HUES64 (cell line): ENCODE measurements around the gene KIF2C.
"Not testable (repeated sequence)": the region's sequence is repeated elsewhere in the genome, so short reads cannot be mapped to it uniquely, and the experiment has no call there.

Experiments
- H3K27ac ChIP-seq: 2 replicates; pipeline ENCODE4 v1.7.0; 2013; ENCODE audit warnings: low read depth, low read length, inconsistent platforms
- H3K27me3 ChIP-seq: 2 replicates; pipeline ENCODE4 v1.6.1; 2013; ENCODE audit warnings: mild to moderate bottlenecking, low read length; ENCODE audit not compliant: insufficient read depth
- H3K36me3 ChIP-seq: 2 replicates; pipeline ENCODE4 v1.6.1; 2013; ENCODE audit warnings: mild to moderate bottlenecking, low read length; ENCODE audit not compliant: insufficient read depth
- H3K4me1 ChIP-seq: 2 replicates; pipeline ENCODE4 v1.6.1; 2013; ENCODE audit warnings: mild to moderate bottlenecking, low read length, moderate library complexity; ENCODE audit not compliant: insufficient read depth
- H3K4me3 ChIP-seq: 2 replicates; pipeline ENCODE4 v1.5.1; 2013; ENCODE audit warnings: mild to moderate bottlenecking, low read length, moderate library complexity
- H3K9ac ChIP-seq: 2 replicates; pipeline ENCODE4 v1.6.1; 2013; ENCODE audit warnings: mild to moderate bottlenecking, low read depth, low read length
- H3K9me3 ChIP-seq: 2 replicates; pipeline ENCODE4 v1.6.1; 2013; ENCODE audit warnings: low read depth, low read length; ENCODE audit not compliant: insufficient read depth
- WGBS: fragments of 150-250, 120-280 bp; methylation state at CpG from one replicate; pipeline ENCODE4 v1.1.7; 2013; ENCODE audit warnings: missing lambda C conversion rate; 5-methylcytosine and 5-hydroxymethylcytosine counted together

Gene KIF2C

DNA sequence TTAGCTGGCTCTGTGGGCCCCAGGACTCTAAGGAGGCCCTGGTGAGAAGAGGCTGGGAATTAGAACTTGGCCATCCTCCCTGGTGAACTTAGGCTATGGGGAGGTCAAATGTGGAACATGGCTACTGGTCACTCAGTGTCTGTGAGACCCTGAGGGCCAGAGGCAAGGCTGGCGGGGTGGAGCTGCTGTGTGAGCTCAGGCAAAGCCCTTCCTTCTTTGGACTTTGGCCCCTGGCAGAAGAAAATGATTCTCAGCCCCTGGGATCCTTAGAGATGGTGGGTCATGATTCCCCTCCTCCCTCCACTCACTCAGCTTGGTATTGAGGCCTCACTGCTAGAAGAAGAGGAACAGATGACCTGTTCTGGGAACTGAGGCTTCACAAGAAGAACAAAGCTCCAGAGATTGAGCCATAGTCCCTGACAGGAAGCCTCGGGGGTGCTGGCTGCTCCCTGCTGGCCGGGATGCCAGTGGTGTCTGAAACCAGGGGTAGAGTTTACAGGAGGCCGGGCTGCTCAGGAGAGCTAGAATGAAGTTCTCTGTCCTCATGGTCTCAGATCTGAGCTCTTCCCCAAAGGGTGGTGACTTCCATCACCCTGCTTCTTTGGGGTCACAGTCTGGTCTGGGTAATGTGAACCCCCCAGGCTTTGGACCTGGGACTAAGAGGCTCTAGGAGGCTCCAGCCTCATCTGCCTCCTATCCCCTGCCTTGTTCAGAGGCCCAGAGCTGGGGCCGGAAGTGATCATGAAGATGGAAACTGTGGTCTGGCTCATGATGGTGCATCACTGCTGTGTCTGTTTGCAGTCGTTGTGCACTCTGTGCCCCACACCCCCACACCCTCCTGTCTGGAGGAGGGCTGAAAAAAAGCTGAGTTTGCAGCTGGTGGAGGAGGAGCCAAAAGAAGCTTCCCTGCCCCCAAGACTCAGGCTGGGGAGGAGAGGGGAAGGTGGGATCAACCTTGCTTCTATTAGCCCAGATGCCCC lies 69.6 kb downstream of the KIF2C start:
- peak overlapping the region; percentile 37; the same call in 1 of the 2 replicates for H3K4me3 ChIP-seq
- H3K9ac ChIP-seq: peak overlapping the region; percentile 85; the same call in 1 of the 2 replicates
- H3K27me3 ChIP-seq: no peaks in the 10 kb centered on the region
- peaks cover 13% of the 10 kb centered on the region for H3K36me3 ChIP-seq
- peaks cover 30% of the 10 kb centered on the region for H3K4me1 ChIP-seq
- 75% methylated on average over 5 of the region's 6 CpGs for WGBS
- H3K9me3 ChIP-seq: no peaks in the 10 kb centered on the region
- peak overlapping the region; percentile 99 for H3K27ac ChIP-seq

DNA sequence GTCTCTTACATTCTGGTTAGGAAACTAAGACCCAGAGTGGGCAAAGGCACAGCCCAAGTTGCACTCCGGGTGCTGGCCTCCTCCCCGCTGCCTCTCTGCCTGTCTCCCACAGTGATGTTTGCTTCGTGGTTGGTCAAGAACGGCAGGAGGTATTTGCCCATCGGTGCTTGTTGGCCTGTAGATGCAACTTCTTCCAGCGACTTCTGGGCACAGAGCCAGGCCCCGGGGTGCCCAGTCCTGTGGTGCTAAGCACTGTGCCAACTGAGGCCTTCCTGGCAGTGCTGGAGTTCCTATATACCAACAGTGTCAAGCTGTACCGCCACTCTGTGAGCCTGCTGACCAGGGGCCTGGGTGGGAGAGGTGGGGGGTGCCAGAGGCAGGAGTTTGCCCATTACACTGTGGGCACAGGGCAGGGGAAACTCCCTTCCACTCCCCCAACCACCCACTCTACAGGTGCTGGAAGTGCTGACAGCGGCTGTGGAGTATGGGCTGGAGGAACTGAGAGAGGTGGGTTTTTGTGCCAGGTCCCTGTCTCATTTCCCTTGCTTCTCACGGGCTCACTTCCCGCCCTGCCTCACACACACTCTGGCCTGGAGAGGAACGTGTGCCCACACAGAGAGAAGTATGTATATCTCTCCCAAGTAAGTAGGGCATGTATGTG lies 70.6 kb downstream of the KIF2C start:
- no peak overlapping the region for H3K9ac ChIP-seq
- WGBS: 91% methylated on average over 12 of the region's 12 CpGs
- peaks cover 30% of the 10 kb centered on the region for H3K4me1 ChIP-seq

DNA sequence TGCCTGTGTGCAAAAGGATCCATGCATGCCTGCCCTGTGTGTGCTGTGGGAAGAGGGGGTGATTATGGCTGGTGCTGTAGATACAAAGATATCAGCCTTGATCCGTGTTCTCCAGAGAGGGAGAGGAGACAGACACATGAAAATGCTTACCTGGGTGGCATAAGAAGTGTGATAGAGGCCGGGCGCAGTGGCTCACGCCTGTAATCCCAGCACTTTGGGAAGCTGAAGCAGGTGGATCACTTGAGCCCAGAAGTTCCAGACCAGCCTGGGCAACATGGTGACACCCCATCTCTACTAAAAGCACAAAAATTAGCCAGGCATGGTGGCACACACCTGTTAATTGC lies 71.1 kb downstream of the KIF2C start:
- peaks cover 30% of the 10 kb centered on the region for H3K4me1 ChIP-seq
- not testable (repeated sequence) for H3K9ac ChIP-seq, H3K4me3 ChIP-seq, H3K27ac ChIP-seq, H3K9me3 ChIP-seq, H3K36me3 ChIP-seq, H3K27me3 ChIP-seq
- 93% methylated on average over 4 of the region's 4 CpGs for WGBS

More for the DNA sequence above, 70.6 kb downstream of the KIF2C start:
- H3K36me3 ChIP-seq: peaks cover 5% of the 10 kb centered on the region
- no peaks in the 10 kb centered on the region for H3K27me3 ChIP-seq
- no peak overlapping the region for H3K4me3 ChIP-seq
- no peaks in the 10 kb centered on the region for H3K9me3 ChIP-seq
- H3K27ac ChIP-seq: no peak overlapping the region

DNA sequence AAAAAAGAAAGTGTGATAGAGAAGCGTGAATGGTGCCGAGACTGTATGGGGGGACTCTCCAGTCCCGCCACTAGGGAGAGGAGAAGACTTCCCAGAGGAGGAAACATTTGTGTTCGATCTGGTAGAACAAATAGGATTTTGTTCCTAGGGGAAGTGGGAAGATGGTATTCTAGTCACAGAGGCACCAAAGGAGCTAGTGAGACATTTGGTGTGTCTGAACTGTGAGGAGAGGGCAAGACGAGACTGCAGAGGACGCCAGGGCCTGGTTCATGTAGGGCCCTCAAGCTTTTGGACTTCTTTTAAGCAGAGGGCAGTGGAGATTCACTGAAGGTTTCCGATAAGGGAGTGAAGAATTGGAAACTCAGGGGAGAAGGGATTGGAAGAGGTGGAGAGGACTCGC lies 71.6 kb downstream of the KIF2C start:
- Histone ChIP-seq H3K4me1 (peaks cover 30% of the 10 kb centered on the region), H3K4me3 (no peak overlapping the region), H3K36me3 (no peaks in the 10 kb centered on the region), H3K27ac (no peak overlapping the region), H3K9me3 (no peaks in the 10 kb centered on the region), H3K27me3 (no peaks in the 10 kb centered on the region), H3K9ac (no peak overlapping the region)
- WGBS: 81% methylated on average over 8 of the region's 8 CpGs

DNA sequence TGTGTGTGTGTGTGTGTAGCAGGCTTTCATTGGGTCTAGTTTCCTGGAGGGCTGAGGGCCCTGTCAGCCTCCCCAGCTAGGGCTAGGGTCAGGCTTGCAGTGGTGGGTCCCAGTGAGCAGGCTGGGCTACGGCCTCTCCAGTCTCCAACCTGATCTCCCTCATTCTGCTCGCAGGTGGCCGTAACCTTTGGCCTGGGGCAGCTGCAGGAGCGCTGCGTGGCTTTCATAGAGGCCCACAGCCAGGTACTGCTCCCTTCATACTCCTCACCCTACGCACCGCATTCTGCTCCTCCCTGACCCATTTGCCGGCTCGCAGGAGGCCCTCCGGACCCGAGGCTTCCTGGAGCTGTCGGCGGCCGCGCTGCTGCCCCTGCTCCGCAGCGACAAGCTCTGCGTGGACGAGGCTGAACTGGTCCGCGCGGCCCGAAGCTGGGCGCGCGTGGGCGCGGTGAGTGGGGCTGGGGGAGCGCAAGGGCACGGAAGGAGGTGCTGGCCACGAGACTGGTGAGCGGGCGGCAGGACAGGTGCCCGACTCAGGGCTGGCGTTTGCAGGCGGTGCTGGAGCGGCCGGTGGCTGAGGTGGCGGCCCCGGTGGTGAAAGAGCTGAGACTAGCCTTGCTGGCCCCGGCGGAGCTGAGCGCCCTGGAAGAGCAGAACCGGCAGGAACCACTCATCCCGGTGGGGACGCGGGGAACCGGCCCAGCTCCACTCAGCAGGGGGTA lies 73.3 kb downstream of the KIF2C start:
- 89% methylated on average over 48 of the region's 48 CpGs for WGBS
- peak overlapping the region; percentile 32; the same call in 1 of the 2 replicates for H3K4me3 ChIP-seq

DNA sequence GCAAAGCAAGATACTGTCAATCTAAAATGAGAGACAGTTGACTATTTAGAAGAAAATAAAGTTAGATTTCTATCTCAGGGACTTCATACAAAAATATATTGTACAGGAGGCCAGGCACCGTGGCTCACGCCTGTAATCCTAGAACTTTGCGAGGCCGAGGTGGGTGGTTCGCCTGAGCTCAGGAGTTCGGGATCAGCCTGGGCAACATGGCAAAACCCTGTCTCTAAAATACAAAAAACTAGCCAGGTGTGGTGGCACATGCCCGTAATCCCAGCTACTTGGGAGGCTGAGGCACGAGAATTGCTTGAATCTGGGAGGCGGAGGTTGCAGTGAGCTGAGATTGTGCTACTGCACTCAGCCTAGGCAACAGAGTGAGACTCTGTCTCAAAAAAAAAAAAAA lies 76.3 kb downstream of the KIF2C start:
- H3K4me1 ChIP-seq, H3K4me3 ChIP-seq, H3K27ac ChIP-seq, H3K27me3 ChIP-seq, H3K36me3 ChIP-seq, H3K9me3 ChIP-seq, H3K9ac ChIP-seq: not testable (repeated sequence)
- WGBS: 95% methylated on average over 9 of the region's 9 CpGs

More for the DNA sequence above, 73.3 kb downstream of the KIF2C start:
- Histone ChIP-seq H3K27ac (no peak overlapping the region), H3K4me1 (peaks cover 16% of the 10 kb centered on the region), H3K36me3 (no peaks in the 10 kb centered on the region), H3K9ac (peak overlapping the region; percentile 41; the same call in 1 of the 2 replicates), H3K9me3 (no peaks in the 10 kb centered on the region), H3K27me3 (no peaks in the 10 kb centered on the region)

DNA sequence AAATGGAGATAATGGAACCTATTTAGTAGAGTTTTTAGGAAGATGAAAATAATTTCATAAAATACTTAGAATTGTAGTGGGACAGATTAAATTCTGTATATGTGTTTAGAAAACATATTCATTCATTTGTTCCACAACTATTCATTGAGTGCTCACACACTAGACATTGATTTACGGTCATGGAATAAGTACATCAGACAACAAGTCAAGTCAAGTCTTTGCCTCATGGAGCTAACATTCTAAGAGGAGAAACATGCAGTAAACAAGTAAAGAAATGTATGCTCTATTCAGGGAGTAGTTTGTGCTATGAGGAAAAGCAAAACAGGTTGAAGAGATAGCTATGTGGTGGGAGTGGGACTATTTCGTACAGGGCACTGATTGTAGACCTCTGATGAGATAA lies 77.7 kb downstream of the KIF2C start:
- Histone ChIP-seq H3K9ac (no peak overlapping the region), H3K9me3 (no peaks in the 10 kb centered on the region), H3K4me3 (no peak overlapping the region), H3K27ac (no peak overlapping the region), H3K4me1 (0 out of 2 replicates have a peak, but pooled peaks cover 4% of the 10 kb centered on the region), H3K27me3 (no peaks in the 10 kb centered on the region), H3K36me3 (no peaks in the 10 kb centered on the region)
- WGBS: 88% methylated on average over 2 of the region's 2 CpGs
